HG03521 (cell line): ENCODE results near the gene NAXE.

Source experiments
- ATAC-seq: cut with Tn5 transposase; IDR thresholded peaks from one replicate; pipeline ENCODE4 v1.9.1; 2021; ENCODE audit warnings: mild to moderate bottlenecking, moderate library complexity; ENCODE audit not compliant: unreplicated experiment

The NAXE gene

GRCh38 chr1:156643049-156643777 lies 51.6 kb downstream of the NAXE start:
- ATAC-seq: no peak

- ATAC-seq: no peak
Measured at GRCh38 chr1:156643778-156644092, 52.2 kb downstream of the NAXE start.
